A673 (cell line): ENCODE measurements around the gene PGC. TPM values are rescaled to one million over a fixed set of nuclear protein-coding genes. Genes with fewer than 3 reads are reported as not detected.

Experiments used
- BruUV-seq: library from RNA; stranded (reverse); fragments of 400-500 nt; replicated peaks from 2 replicates; lab custom pipeline; 2021; lab: Mats Ljungman, UMichigan
- CTCF ChIA-PET: fragments of 300-600 bp; sonication (Branson Sonifier 250); formaldehyde crosslinking; loops from one replicate; lab custom pipeline; 2022; ENCODE audit warnings: antibody characterized with exemption; lab: Charles Lee
- POLR2A ChIA-PET: fragments of 300-600 bp; sonication (Branson Sonifier 250); formaldehyde crosslinking; loops from one replicate; lab custom pipeline; 2022; ENCODE audit warnings: antibody characterized with exemption; ENCODE audit not compliant: low non-redundant PET; lab: Charles Lee
- DNase-seq: peaks from one replicate; pipeline ENCODE4 v3.0.0-alpha.2; 2015; ENCODE audit warnings: low spot score
- H3K27ac ChIP-seq: fragments of 200-600 bp; sonication (generic); 2 replicates; pipeline ENCODE4 v1.5.1; 2016; ENCODE audit warnings: mixed run types, low read depth, mild to moderate bottlenecking, mixed read lengths, antibody characterized with exemption, low read length; ENCODE audit not compliant: poor library complexity, severe bottlenecking
- H3K27me3 ChIP-seq: fragments of 200-600 bp; sonication (generic); replicated peaks from 2 replicates; pipeline ENCODE4 v1.6.1; 2017; ENCODE audit warnings: mixed run types, low read depth, mild to moderate bottlenecking, mixed read lengths, antibody characterized with exemption, low read length; ENCODE audit not compliant: insufficient read depth, poor library complexity
- H3K36me3 ChIP-seq: fragments of 200-600 bp; sonication (generic); 2 replicates; pipeline ENCODE4 v1.6.1; 2016; ENCODE audit warnings: mixed run types, mild to moderate bottlenecking, mixed read lengths, antibody characterized with exemption, low read length; ENCODE audit not compliant: insufficient read depth, poor library complexity, severe bottlenecking
- H3K4me1 ChIP-seq: fragments of 200-600 bp; sonication (generic); 2 replicates; pipeline ENCODE4 v1.6.1; 2017; ENCODE audit warnings: mixed run types, mild to moderate bottlenecking, mixed read lengths, antibody characterized with exemption, low read length; ENCODE audit not compliant: insufficient read depth, poor library complexity, severe bottlenecking
- H3K4me3 ChIP-seq: fragments of 200-600 bp; sonication (generic); 2 replicates; pipeline ENCODE4 v1.5.1; 2016; ENCODE audit warnings: low read depth, mixed run types, mild to moderate bottlenecking, mixed read lengths, low read length; ENCODE audit not compliant: poor library complexity, severe bottlenecking
- H3K9me3 ChIP-seq: fragments of 200-600 bp; sonication (generic); 2 replicates; pipeline ENCODE4 v1.6.1; 2016; ENCODE audit warnings: mixed run types, low read depth, mild to moderate bottlenecking, mixed read lengths, antibody characterized with exemption, low read length; ENCODE audit not compliant: poor library complexity, severe bottlenecking
- EZH2 ChIP-seq: fragments of 200-600 bp; sonication (generic); IDR thresholded peaks from 2 replicates; pipeline ENCODE4 v1.6.1; 2017; ENCODE audit warnings: borderline replicate concordance, low read depth, mild to moderate bottlenecking, mixed read lengths, antibody characterized with exemption, low read length; ENCODE audit not compliant: poor library complexity, severe bottlenecking
- intact Hi-C: fragments of 100-400 bp; cut with micrococcal nuclease; formaldehyde crosslinking; loops from one replicate; pipeline ENCODE4 v1.10.0; 2022; ENCODE audit not compliant: unreplicated experiment
- total RNA-seq: library from RNA; stranded (reverse); gene quantifications from 2 replicates; pipeline ENCODE4 v1.2.3, GENCODE V29; 2021
- TF ChIP-seq, protein P1 (sequence below): fragments of 300-800, 200-600 bp; sonication (generic); conservative IDR thresholded peaks from 2 replicates; pipeline ENCODE4 v1.5.1; 2017; ENCODE audit warnings: low read depth, mild to moderate bottlenecking, antibody characterized with exemption, low read length, moderate library complexity, mixed read lengths

Gene PGC
- total RNA-seq, 1 experiment from 2014 or later, result not detected

DNA sequence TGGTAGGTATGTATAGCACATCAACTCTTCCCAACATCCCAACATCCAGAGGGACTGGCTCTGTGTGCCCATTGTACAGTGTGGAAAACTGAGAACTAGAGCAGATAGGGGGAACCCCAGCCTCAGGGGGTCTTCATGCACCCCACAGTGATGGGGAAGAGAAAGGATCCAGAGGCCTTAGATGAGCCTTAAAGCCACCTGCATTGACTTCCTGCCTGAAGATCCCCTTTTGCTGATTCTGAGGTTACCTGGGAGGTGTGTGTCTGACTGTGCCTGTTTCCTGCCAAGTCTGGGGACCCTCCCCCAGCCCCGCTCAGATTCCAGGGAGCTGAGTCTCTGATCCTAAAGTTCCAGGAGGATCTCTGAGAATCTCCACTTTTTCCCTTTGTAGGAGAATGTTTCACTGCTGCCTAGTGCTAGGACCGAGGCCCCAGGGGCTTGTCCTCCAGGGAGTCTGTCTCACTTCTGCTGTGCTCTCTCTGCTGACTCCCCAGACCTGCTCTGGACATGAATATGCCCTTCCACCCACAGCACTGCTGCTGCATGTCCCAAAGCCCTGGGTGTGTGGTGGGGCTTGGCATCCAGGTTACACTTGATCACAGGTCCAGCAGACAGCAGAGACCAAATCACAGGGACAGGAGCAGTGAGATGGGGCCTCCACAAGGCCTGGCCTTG is 12.8 kb upstream of the PGC start:
- Histone ChIP-seq H3K27ac (no peak overlapping the region), H3K9me3 (no peaks in the 10 kb centered on the region), H3K36me3 (no peaks in the 10 kb centered on the region), H3K27me3 (no peaks in the 10 kb centered on the region), H3K4me3 (no peak overlapping the region), H3K4me1 (peaks cover 5% of the 10 kb centered on the region)
- TF ChIP-seq, protein P1, sequence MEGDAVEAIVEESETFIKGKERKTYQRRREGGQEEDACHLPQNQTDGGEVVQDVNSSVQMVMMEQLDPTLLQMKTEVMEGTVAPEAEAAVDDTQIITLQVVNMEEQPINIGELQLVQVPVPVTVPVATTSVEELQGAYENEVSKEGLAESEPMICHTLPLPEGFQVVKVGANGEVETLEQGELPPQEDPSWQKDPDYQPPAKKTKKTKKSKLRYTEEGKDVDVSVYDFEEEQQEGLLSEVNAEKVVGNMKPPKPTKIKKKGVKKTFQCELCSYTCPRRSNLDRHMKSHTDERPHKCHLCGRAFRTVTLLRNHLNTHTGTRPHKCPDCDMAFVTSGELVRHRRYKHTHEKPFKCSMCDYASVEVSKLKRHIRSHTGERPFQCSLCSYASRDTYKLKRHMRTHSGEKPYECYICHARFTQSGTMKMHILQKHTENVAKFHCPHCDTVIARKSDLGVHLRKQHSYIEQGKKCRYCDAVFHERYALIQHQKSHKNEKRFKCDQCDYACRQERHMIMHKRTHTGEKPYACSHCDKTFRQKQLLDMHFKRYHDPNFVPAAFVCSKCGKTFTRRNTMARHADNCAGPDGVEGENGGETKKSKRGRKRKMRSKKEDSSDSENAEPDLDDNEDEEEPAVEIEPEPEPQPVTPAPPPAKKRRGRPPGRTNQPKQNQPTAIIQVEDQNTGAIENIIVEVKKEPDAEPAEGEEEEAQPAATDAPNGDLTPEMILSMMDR, result no peak
- TF ChIP-seq EZH2, result no peak
- POLR2A ChIA-PET, result no interaction called here
- DNase-seq, result no peak
- intact Hi-C loops, result no loop called here
- BruUV-seq, result no TSS peak
- CTCF ChIA-PET, result interaction anchor here (0.6 kb wide), 1 partner anchor 392 kb away, joined by 4 read pairs; no protein-coding TSS in a partner anchor

DNA sequence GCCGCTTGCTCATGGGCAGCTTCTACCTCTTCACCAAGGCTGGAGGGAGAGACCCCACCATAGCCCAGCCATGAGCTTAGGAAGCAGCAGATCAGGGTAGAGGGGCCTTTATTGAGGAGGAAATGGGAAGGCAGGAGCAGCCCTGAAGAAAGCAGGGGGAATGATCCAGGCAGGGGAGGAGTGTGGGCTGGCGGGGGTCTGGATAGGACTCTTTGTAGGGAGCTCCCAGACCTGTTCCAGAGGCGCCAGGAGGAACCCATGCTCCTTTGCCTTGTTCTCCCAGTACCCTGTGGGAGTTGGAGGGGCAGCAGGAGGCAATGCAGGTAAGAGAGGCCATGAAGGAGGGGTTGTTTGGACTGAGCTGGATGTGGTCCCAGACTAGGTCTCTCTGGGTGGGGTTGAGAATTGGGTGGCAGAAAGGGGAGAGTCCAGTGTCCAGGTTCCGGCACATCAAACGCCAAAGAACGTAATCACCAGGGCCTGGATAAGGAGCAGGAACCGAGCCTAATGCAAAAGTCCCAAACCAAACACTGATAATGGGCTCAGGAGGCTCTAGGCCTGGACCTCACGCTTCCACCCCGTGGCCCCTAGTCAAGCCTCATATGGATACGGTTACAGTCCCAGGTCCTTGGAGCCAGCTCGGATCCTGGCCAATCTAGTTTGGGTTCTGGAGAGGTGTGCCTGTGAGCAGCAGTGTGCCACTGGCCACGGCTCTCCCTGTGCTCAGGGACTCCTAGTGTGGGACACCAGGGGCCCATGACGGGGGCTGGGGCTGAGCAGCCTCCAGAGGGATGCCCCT is 12.1 kb upstream of the PGC start:
- Histone ChIP-seq H3K36me3 (no peaks in the 10 kb centered on the region), H3K27ac (no peak overlapping the region), H3K4me1 (peaks cover 5% of the 10 kb centered on the region), H3K27me3 (no peaks in the 10 kb centered on the region), H3K9me3 (no peaks in the 10 kb centered on the region), H3K4me3 (no peak overlapping the region)
- TF ChIP-seq, protein P1, result no peak
- TF ChIP-seq EZH2, result no peak
- BruUV-seq, result no TSS peak
- no peak for DNase-seq
- POLR2A ChIA-PET, result no interaction called here
- intact Hi-C loops, result no loop called here
- CTCF ChIA-PET, result no interaction called here

DNA sequence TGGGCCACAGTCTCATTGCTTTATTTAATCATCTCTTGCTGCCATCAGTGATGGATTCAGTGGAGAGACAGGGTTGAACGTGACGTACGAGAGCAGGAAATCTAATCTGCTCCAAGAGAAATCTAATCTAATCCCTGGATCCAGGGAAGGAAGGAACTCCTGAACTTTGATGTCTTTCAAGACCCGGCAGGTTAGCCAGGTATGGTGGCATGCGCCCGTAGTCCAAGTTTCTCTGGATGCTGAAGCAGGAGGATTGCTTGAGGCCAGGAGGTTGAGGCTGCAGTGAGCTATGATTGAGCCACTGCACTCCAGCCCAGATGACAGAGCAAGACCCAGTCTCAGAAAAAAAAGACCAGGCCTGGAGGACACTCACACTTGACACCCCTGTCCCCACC is 11.4 kb upstream of the PGC start:
- no peak overlapping the region for H3K4me3 ChIP-seq
- no peaks in the 10 kb centered on the region for H3K36me3 ChIP-seq
- POLR2A ChIA-PET, result no interaction called here
- no peaks in the 10 kb centered on the region for H3K9me3 ChIP-seq
- intact Hi-C loops, result no loop called here
- no peak overlapping the region for H3K27ac ChIP-seq
- H3K27me3 ChIP-seq, result no peaks in the 10 kb centered on the region
- BruUV-seq, result no TSS peak
- peaks cover 5% of the 10 kb centered on the region for H3K4me1 ChIP-seq
- CTCF ChIA-PET, result no interaction called here
- DNase-seq, result no peak
- TF ChIP-seq, protein P1, result no peak
- no peak for TF ChIP-seq EZH2
